ENCODE data around the gene HLA-DRB1. TPM values are rescaled to one million over a fixed set of nuclear protein-coding genes. Genes with fewer than 3 reads are reported as not detected.
A peak's percentile ranks its signal among the peaks of the same experiment; 100 is the strongest.

The HLA-DRB1 gene
- total RNA-seq, 4 donors from 2014 or later = 28.2 to 93.2 (median 49.1) TPM

DNA sequence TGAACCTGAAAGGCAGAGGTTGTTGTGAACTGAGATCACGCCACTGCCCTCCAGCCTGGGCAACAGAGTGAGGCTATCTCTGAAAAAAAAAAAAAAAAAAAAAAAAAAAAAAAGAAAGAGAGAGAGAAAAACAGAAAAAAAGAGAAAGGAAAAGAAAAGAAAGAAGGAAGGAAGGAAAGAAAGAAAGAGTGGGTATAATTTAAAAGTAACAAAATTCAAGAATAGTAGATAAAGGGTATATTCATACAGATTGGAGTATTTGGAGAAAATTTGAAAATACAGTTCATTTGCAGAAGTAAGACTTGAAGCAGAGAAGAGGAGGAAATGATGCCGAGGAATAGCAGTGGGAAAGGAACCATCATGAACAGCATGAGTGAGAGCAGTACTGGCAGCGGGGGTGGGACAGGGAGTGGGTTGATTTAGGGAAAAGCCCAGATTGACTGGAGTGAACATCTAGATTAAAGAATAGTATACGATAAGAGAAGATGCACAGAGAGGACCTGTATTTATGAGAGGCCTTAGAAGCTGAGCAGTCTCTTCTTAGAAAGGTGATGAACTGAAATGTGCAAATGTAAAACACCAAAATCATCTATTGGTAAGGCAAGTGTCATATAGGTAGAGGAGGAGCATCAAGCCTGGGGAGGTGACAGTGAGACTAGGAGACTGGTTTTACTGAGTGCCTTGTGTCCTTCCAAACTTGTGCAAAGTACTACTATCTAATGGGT lies 17.8 kb upstream of the HLA-DRB1 start:
- intact Hi-C loops (cut with DNase I) = no loop called here
- Histone ChIP-seq H3K27ac (replicated peaks in 1 of 4) (no peak overlapping the region), H3K9me3 (no peaks in the 10 kb centered on the region), H3K4me3 (no peak overlapping the region), H3K36me3 (no peaks in the 10 kb centered on the region), H3K27me3 (no peaks in the 10 kb centered on the region), H3K4me1 (no peaks in the 10 kb centered on the region)
- TF ChIP-seq, protein P1, sequence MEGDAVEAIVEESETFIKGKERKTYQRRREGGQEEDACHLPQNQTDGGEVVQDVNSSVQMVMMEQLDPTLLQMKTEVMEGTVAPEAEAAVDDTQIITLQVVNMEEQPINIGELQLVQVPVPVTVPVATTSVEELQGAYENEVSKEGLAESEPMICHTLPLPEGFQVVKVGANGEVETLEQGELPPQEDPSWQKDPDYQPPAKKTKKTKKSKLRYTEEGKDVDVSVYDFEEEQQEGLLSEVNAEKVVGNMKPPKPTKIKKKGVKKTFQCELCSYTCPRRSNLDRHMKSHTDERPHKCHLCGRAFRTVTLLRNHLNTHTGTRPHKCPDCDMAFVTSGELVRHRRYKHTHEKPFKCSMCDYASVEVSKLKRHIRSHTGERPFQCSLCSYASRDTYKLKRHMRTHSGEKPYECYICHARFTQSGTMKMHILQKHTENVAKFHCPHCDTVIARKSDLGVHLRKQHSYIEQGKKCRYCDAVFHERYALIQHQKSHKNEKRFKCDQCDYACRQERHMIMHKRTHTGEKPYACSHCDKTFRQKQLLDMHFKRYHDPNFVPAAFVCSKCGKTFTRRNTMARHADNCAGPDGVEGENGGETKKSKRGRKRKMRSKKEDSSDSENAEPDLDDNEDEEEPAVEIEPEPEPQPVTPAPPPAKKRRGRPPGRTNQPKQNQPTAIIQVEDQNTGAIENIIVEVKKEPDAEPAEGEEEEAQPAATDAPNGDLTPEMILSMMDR (IDR thresholded peaks at IDR 0.05) = no peak
- no peak for TF ChIP-seq EP300 (IDR thresholded peaks at IDR 0.05)
- TF ChIP-seq POLR2AphosphoS5 (IDR thresholded peaks at IDR 0.05) = no peak
- TF ChIP-seq POLR2A (IDR thresholded peaks at IDR 0.05; ENCODE audit: low read depth) = no peak
- WGBS = 85% methylated on average over 4 of the region's 4 CpGs
- DNase-seq (ENCODE audit: extremely low spot score) = no peak

DNA sequence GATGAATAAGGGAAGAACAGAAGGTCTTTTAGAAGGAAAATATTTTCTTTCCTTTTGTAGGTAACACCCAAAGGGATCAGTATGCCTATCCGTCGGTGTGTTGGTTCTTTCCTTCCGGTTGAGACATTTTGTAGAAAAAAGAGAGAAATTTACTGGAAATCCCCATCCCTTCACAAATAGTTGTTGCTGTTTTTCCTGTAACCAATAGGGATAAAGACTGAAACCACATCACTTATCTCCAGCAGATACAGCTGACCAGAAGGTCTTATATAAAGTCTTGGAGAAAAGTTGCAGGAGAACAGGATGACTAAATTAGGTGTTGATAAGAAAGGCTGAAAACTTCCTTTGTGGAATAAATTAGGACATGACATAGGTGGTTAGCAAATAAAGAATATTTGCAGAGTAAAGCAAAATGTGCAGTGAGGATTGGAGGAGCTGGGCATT lies 14.8 kb upstream of the HLA-DRB1 start:
- Histone ChIP-seq H3K27ac (replicated peaks in 1 of 4) (no peak overlapping the region), H3K9me3 (no peaks in the 10 kb centered on the region), H3K4me3 (no peak overlapping the region), H3K4me1 (no peaks in the 10 kb centered on the region), H3K36me3 (no peaks in the 10 kb centered on the region), H3K27me3 (no peaks in the 10 kb centered on the region)
- WGBS = 21% methylated on average over 3 of the region's 3 CpGs
- no peak for TF ChIP-seq POLR2A (IDR thresholded peaks at IDR 0.05; ENCODE audit: low read depth)
- no peak for TF ChIP-seq POLR2AphosphoS5 (IDR thresholded peaks at IDR 0.05)
- TF ChIP-seq, protein P1 (IDR thresholded peaks at IDR 0.05) = no peak
- no peak for TF ChIP-seq EP300 (IDR thresholded peaks at IDR 0.05)
- intact Hi-C loops (cut with DNase I) = no loop called here
- DNase-seq (ENCODE audit: extremely low spot score) = no peak

DNA sequence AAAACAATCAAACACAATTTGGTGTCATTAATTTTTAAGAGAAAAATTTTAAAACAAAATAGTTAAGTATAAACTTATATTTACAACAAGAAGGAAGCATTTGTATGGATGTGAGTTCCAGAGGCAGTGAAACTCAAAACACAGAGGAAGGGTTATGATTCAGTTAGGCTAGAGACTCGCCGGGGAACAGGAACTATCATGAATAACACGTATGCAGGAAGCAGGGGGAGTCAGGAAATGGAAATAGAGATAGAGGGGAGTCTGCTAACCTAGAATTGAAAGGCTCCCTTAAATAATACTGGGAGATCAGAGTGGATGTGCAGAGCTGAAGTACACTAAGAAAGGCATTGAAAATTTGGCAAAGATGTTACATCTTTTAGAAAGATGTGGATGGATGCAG lies 14.2 kb upstream of the HLA-DRB1 start:
- peak overlapping the region in 1 of 4 donors; percentile 2 for H3K27ac ChIP-seq (replicated peaks in 1 of 4)
- WGBS = 16% methylated on average over 3 of the region's 3 CpGs

DNA sequence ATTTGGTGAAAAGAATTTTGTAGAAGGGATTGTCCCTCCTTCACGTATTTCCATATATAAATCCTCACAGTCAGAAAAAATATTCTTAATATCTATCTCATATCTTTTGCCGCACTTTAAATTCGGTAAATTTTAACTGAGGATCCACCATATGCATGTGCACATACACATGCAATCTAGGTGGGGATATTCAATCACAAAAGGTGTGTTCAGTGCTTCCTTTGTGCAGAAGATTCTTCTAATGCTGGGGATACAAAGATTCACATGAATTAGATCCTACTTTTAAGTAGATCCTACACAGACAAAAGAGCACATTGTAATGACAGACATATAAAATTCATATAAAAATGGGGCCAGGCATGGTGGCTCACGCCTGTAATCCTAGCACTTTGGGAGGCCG lies 13.6 kb upstream of the HLA-DRB1 start:
- intact Hi-C loops (cut with DNase I) = no loop called here
- Histone ChIP-seq H3K4me1 (no peaks in the 10 kb centered on the region), H3K36me3 (no peaks in the 10 kb centered on the region), H3K27ac (replicated peaks in 1 of 4) (peak overlapping the region in 1 of 4 donors; percentile 2), H3K27me3 (no peaks in the 10 kb centered on the region), H3K4me3 (no peak overlapping the region), H3K9me3 (no peaks in the 10 kb centered on the region)
- no peak for DNase-seq (ENCODE audit: extremely low spot score)
- WGBS = 59% methylated on average over 5 of the region's 5 CpGs
- no peak for TF ChIP-seq POLR2AphosphoS5 (IDR thresholded peaks at IDR 0.05)
- TF ChIP-seq, protein P1 (IDR thresholded peaks at IDR 0.05) = no peak
- no peak for TF ChIP-seq POLR2A (IDR thresholded peaks at IDR 0.05; ENCODE audit: low read depth)
- no peak for TF ChIP-seq EP300 (IDR thresholded peaks at IDR 0.05)

More for the DNA sequence above, 14.2 kb upstream of the HLA-DRB1 start:
- Histone ChIP-seq H3K9me3 (no peaks in the 10 kb centered on the region), H3K27me3 (no peaks in the 10 kb centered on the region), H3K36me3 (no peaks in the 10 kb centered on the region), H3K4me1 (no peaks in the 10 kb centered on the region), H3K4me3 (no peak overlapping the region)
- DNase-seq (ENCODE audit: extremely low spot score) = no peak
- intact Hi-C loops (cut with DNase I) = no loop called here
- TF ChIP-seq EP300 (IDR thresholded peaks at IDR 0.05) = no peak
- no peak for TF ChIP-seq POLR2A (IDR thresholded peaks at IDR 0.05; ENCODE audit: low read depth)
- TF ChIP-seq, protein P1 (IDR thresholded peaks at IDR 0.05) = no peak
- TF ChIP-seq POLR2AphosphoS5 (IDR thresholded peaks at IDR 0.05) = no peak

All from esophagus muscularis mucosa (tissue), 4 donors.